Measurements from ENCODE around the gene SH2D2A.
A peak's percentile ranks its signal among the peaks of the same experiment; 100 is the strongest.

The SH2D2A gene

GRCh38 chr1:156815307-156815826 is 1.3 kb downstream of the SH2D2A start:
- TF ChIP-seq CTCF (IDR thresholded peaks at IDR 0.05; ENCODE audit: control insufficient read depth, extremely low read depth, insufficient read depth), result no peak
- no peak overlapping the region for H3K4me3 ChIP-seq (ENCODE audit: low read depth, low read length)
- DNase-seq (ENCODE audit: low read depth), result no peak

GRCh38 chr1:156814571-156815260 is 1.9 kb downstream of the SH2D2A start:
- H3K4me3 ChIP-seq (ENCODE audit: low read depth, low read length), result no peak overlapping the region
- no peak for DNase-seq (ENCODE audit: low read depth)
- TF ChIP-seq CTCF (IDR thresholded peaks at IDR 0.05; ENCODE audit: control insufficient read depth, extremely low read depth, insufficient read depth), result no peak

- peak overlapping the region; percentile 18; the same call in 1 of the 2 replicates for H3K4me3 ChIP-seq (ENCODE audit: low read depth, low read length)
- TF ChIP-seq CTCF (IDR thresholded peaks at IDR 0.05; ENCODE audit: control insufficient read depth, extremely low read depth, insufficient read depth), result peak; percentile 53
- no peak for DNase-seq (ENCODE audit: low read depth)
These were observed 2.7 kb downstream of the SH2D2A start for GRCh38 chr1:156813750-156814570.

GRCh38 chr1:156813298-156813697 is 3.4 kb downstream of the SH2D2A start:
- H3K4me3 ChIP-seq (ENCODE audit: low read depth, low read length), result 0 out of 2 replicates have a peak overlapping the region, but pooled peaks have one; percentile 18
- DNase-seq (ENCODE audit: low read depth), result no peak
- no peak for TF ChIP-seq CTCF (IDR thresholded peaks at IDR 0.05; ENCODE audit: control insufficient read depth, extremely low read depth, insufficient read depth)

- no peak overlapping the region for H3K4me3 ChIP-seq (ENCODE audit: low read depth, low read length)
- no peak for DNase-seq (ENCODE audit: low read depth)
- no peak for TF ChIP-seq CTCF (IDR thresholded peaks at IDR 0.05; ENCODE audit: control insufficient read depth, extremely low read depth, insufficient read depth)
These were observed 4.2 kb downstream of the SH2D2A start for GRCh38 chr1:156812293-156812990.

- no peak for TF ChIP-seq CTCF (IDR thresholded peaks at IDR 0.05; ENCODE audit: control insufficient read depth, extremely low read depth, insufficient read depth)
- no peak overlapping the region for H3K4me3 ChIP-seq (ENCODE audit: low read depth, low read length)
- DNase-seq (ENCODE audit: low read depth), result no peak
These were observed 5.5 kb downstream of the SH2D2A start for GRCh38 chr1:156811168-156811567.

All from LNCaP clone FGC (cell line).